GM12878 (cell line): ENCODE results near the gene DMXL2. TPM values are rescaled to one million over a fixed set of nuclear protein-coding genes. Genes with fewer than 3 reads are reported as not detected.

ENCODE experiments used
- ATAC-seq: fragments of 200-7000 bp; cut with Tn5 transposase; 3 replicates; pipeline ENCODE4 v1.9.1; 2020; ENCODE audit warnings: mild to moderate bottlenecking, moderate library complexity
- BruUV-seq: library from RNA; stranded (reverse); fragments of 400-500 nt; replicated peaks from 2 replicates; lab custom pipeline; 2021; lab: Mats Ljungman, UMichigan
- CTCF ChIA-PET: fragments of 300-600 bp; sonication (Branson Sonifier 250); formaldehyde crosslinking; extraction: SDS; loops from one replicate; lab custom pipeline; 2021; ENCODE audit warnings: inconsistent platforms; lab: Yijun Ruan, JAX
- POLR2A ChIA-PET: fragments of 350-600 bp; formaldehyde crosslinking; extraction: SDS; loops from one replicate; lab custom pipeline; 2021; ENCODE audit warnings: inconsistent platforms; lab: Charles Lee
- RAD21 ChIA-PET: fragments of 300-600 bp; sonication (Branson Sonifier 250); formaldehyde crosslinking; loops from one replicate; lab custom pipeline; 2023; ENCODE audit warnings: antibody characterized with exemption; ENCODE audit not compliant: unreplicated experiment; lab: Charles Lee
- SMC1A ChIA-PET: fragments of 300-600 bp; sonication (Branson Sonifier 250); formaldehyde crosslinking; loops from one replicate; lab custom pipeline; 2023; ENCODE audit not compliant: unreplicated experiment, uncharacterized antibody; lab: Charles Lee
- DNase-seq: peaks from one replicate; pipeline ENCODE4 v3.0.0-alpha.2; 2011; ENCODE audit warnings: low read depth, low spot score
- FAIRE-seq: peaks from 3 replicates; lab custom pipeline; 2011; peaks lifted over from hg19 to GRCh38; lab: Jason Lieb, UNC
- H2AFZ ChIP-seq: 2 replicates; pipeline ENCODE4 v1.6.0; 2011; ENCODE audit warnings: low read depth, low read length, control low read depth; ENCODE audit not compliant: control insufficient read depth
- H3K27ac ChIP-seq: 2 replicates; pipeline ENCODE4 v1.5.1; 2011; ENCODE audit warnings: control low read depth; ENCODE audit not compliant: control insufficient read depth, insufficient read depth
- H3K27me3 ChIP-seq, 2 experiments: replicated peaks in 1 of 2; 2 replicates each; pipeline versions ENCODE4 v1.6.0 to v1.6.1; 2011; ENCODE audit warnings: low read length in 1 of 2; ENCODE audit not compliant: control insufficient read depth in 2 of 2, insufficient read depth in 2 of 2
- H3K36me3 ChIP-seq, 2 experiments: 2 replicates each; pipeline ENCODE4 v1.5.1; 2011; ENCODE audit warnings: low read length in 1 of 2; ENCODE audit not compliant: control insufficient read depth in 2 of 2, insufficient read depth in 2 of 2
- H3K4me1 ChIP-seq: 2 replicates; pipeline ENCODE4 v1.6.1; 2011; ENCODE audit warnings: mild to moderate bottlenecking, low read length, moderate library complexity, mixed read lengths; ENCODE audit not compliant: control insufficient read depth, insufficient read depth
- H3K4me2 ChIP-seq: 2 replicates; pipeline ENCODE4 v1.6.0; 2011; ENCODE audit warnings: control low read depth; ENCODE audit not compliant: control insufficient read depth, insufficient read depth
- H3K4me3 ChIP-seq: fragments of 200-600 bp; sonication (generic); 2 replicates; pipeline ENCODE4 v1.5.1; 2016
- H3K79me2 ChIP-seq: 2 replicates; pipeline ENCODE4 v1.6.0; 2011; ENCODE audit warnings: low read length; ENCODE audit not compliant: control insufficient read depth, insufficient read depth
- H3K9ac ChIP-seq: 2 replicates; pipeline ENCODE4 v1.8.0; 2011; ENCODE audit warnings: low read length, control low read depth, mixed read lengths; ENCODE audit not compliant: control insufficient read depth, insufficient read depth
- H3K9me3 ChIP-seq: replicated peaks from 3 replicates; pipeline ENCODE4 v1.5.1; 2011; ENCODE audit warnings: mild to moderate bottlenecking, low read length; ENCODE audit not compliant: control insufficient read depth, insufficient read depth
- H4K20me1 ChIP-seq: 2 replicates; pipeline ENCODE4 v1.6.0; 2011; ENCODE audit not compliant: control insufficient read depth, insufficient read depth
- DPF2 ChIP-seq: fragments of 450-650 bp; IDR thresholded peaks from 2 replicates; pipeline ENCODE4 v1.6.1; 2017; ENCODE audit warnings: mild to moderate bottlenecking
- ESRRA ChIP-seq: IDR thresholded peaks from 2 replicates; pipeline ENCODE4 v1.6.1; 2012; ENCODE audit warnings: mild to moderate bottlenecking, low read length, improper control_type of control experiment
- MXI1 ChIP-seq: fragments of 150-350 bp; IDR thresholded peaks from 2 replicates; pipeline ENCODE4 v1.6.1; 2011; ENCODE audit warnings: low read depth, mild to moderate bottlenecking, inconsistent platforms, low read length, improper control_type of control experiment
- SIN3A ChIP-seq: IDR thresholded peaks from 2 replicates; pipeline ENCODE4 v1.6.1; 2012; ENCODE audit warnings: low read depth, low read length, improper control_type of control experiment
- TCF3 ChIP-seq: IDR thresholded peaks from 2 replicates; pipeline ENCODE4 v1.6.1; 2012; ENCODE audit warnings: low read depth, mild to moderate bottlenecking, low read length, borderline replicate concordance; ENCODE audit not compliant: insufficient read depth
- WGBS: methylation state at CpG from one replicate; pipeline ENCODE4 v1.1.6; 2016; ENCODE audit warnings: low lambda C conversion rate; ENCODE audit not compliant: insufficient replicate concordance, insufficient coverage; ENCODE audit errors: missing lambda C conversion rate; 5-methylcytosine and 5-hydroxymethylcytosine counted together
- in situ Hi-C: fragments of 300-500 bp; cut with MboI; formaldehyde crosslinking; loops from 9 replicates; pipeline ENCODE4 v1.14.3; 2018; ENCODE audit warnings: mixed read lengths
- intact Hi-C: fragments of 100-400 bp; cut with micrococcal nuclease; formaldehyde crosslinking; loops from one replicate; pipeline ENCODE4 v1.14.2; 2022; ENCODE audit not compliant: unreplicated experiment
- polyA plus RNA-seq, 11 experiments: library from polyadenylated mRNA; depleted of rRNA in 4 of 11; unstranded in 6 of 11; stranded (reverse) in 5 of 11; fragments of >200 nt; fragmentation: Nextera tagmentation in 4 of 11; fragmentation: Illumina TruSeq in 1 of 11; extraction: Ambion mirVana in 4 of 11; extraction: Trizol in 1 of 11; gene quantifications; 1 replicate in 1 of 11; 2 replicates in 10 of 11; pipeline versions ENCODE4 v1.2.1 to v1.2.3, GENCODE V29; 2011 to 2016; ENCODE audit warnings: inconsistent platforms in 2 of 11, missing spikeins in 2 of 11, low read depth in 1 of 11
- total RNA-seq, 4 experiments: library from RNA; depleted of rRNA in 3 of 4; stranded (reverse); fragments of >200 nt in 3 of 4; fragmentation: Illumina TruSeq in 1 of 4; extraction: Trizol in 1 of 4; gene quantifications; 2 replicates each; pipeline versions ENCODE4 v1.2.1 to v1.2.3, GENCODE V29; 2013 to 2021
- TF ChIP-seq, protein P1 (sequence below): fragments of 150-350 bp; IDR thresholded peaks from 2 replicates; pipeline ENCODE4 v1.6.1; 2016; ENCODE audit warnings: low read depth, low read length
- TF ChIP-seq, protein P2 (sequence below): fragments of 450-650 bp; IDR thresholded peaks from 2 replicates; pipeline ENCODE4 v1.6.1; 2017; ENCODE audit warnings: mild to moderate bottlenecking
- TF ChIP-seq, protein P3 (sequence below): IDR thresholded peaks from 2 replicates; pipeline ENCODE4 v1.6.1; 2011; ENCODE audit warnings: low read depth, low read length, improper control_type of control experiment, borderline replicate concordance
- TF ChIP-seq, protein P4 (sequence below): fragments of 450-650 bp; formaldehyde crosslinking; IDR thresholded peaks from 2 replicates; pipeline ENCODE4 v1.5.0; 2022; ENCODE audit warnings: mild to moderate bottlenecking, missing genetic modification characterization

The DMXL2 gene
- total and polyA plus RNA-seq, 10 of the 15 experiments (the other 5 are each of a cell fraction or from before 2014, with no cell fraction given) = 8.5 to 32.1 (median 22.0) TPM

DNA sequence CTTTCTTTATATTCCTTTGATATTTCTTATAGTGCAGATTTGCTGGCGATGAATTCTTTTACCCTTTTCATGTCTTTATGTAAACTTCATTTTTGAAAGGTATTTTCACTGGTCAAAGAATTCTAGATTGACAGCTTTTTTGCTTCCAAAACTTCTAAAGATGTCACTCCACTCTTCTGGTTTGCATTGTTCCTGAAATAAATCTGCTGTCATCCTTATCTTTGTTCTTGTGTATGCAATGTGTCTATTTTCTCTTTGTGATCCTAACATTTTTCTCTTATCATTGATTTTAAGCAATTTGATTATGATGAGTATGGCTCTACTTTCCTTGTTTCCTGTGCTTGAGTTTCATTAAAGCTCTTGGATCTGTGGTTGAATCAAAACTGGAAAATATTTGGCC is 177.8 kb downstream of the DMXL2 start (continued):
- no peak for TF ChIP-seq MXI1
- TF ChIP-seq, protein P1, sequence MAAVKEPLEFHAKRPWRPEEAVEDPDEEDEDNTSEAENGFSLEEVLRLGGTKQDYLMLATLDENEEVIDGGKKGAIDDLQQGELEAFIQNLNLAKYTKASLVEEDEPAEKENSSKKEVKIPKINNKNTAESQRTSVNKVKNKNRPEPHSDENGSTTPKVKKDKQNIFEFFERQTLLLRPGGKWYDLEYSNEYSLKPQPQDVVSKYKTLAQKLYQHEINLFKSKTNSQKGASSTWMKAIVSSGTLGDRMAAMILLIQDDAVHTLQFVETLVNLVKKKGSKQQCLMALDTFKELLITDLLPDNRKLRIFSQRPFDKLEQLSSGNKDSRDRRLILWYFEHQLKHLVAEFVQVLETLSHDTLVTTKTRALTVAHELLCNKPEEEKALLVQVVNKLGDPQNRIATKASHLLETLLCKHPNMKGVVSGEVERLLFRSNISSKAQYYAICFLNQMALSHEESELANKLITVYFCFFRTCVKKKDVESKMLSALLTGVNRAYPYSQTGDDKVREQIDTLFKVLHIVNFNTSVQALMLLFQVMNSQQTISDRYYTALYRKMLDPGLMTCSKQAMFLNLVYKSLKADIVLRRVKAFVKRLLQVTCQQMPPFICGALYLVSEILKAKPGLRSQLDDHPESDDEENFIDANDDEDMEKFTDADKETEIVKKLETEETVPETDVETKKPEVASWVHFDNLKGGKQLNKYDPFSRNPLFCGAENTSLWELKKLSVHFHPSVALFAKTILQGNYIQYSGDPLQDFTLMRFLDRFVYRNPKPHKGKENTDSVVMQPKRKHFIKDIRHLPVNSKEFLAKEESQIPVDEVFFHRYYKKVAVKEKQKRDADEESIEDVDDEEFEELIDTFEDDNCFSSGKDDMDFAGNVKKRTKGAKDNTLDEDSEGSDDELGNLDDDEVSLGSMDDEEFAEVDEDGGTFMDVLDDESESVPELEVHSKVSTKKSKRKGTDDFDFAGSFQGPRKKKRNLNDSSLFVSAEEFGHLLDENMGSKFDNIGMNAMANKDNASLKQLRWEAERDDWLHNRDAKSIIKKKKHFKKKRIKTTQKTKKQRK = no peak
- TF ChIP-seq, protein P2, sequence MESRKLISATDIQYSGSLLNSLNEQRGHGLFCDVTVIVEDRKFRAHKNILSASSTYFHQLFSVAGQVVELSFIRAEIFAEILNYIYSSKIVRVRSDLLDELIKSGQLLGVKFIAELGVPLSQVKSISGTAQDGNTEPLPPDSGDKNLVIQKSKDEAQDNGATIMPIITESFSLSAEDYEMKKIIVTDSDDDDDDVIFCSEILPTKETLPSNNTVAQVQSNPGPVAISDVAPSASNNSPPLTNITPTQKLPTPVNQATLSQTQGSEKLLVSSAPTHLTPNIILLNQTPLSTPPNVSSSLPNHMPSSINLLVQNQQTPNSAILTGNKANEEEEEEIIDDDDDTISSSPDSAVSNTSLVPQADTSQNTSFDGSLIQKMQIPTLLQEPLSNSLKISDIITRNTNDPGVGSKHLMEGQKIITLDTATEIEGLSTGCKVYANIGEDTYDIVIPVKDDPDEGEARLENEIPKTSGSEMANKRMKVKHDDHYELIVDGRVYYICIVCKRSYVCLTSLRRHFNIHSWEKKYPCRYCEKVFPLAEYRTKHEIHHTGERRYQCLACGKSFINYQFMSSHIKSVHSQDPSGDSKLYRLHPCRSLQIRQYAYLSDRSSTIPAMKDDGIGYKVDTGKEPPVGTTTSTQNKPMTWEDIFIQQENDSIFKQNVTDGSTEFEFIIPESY = no peak
- no peak for TF ChIP-seq ESRRA

DNA sequence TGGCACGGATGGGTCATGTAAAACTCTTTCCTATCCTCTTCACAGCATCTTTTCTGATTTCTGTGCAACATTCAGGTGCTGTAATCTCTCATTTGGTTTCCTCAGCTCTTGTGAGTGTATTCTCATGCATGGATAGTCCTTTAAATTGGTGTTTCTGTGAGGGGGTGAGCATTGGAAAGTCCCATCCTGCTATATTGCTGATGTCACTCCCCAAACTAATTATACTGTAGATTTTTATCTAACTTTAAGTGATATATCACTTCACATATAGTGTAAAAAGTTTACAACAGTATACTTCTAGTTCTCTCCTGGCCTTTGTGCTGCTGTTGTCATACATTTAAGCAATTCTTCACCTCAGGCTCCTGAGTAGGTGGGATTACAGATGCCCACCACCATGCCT is 178.5 kb downstream of the DMXL2 start:
- FAIRE-seq (no peak), DNase-seq (no peak), ATAC-seq (peak; percentile 76)
- CTCF ChIA-PET = no interaction called here
- BruUV-seq = no TSS peak
- no peak overlapping the region for H3K4me2 ChIP-seq
- no peaks in the 10 kb centered on the region for H3K36me3 ChIP-seq
- H3K27ac ChIP-seq = no peak overlapping the region
- H4K20me1 ChIP-seq = no peaks in the 10 kb centered on the region
- H2AFZ ChIP-seq = no peak overlapping the region
- H3K4me1 ChIP-seq = no peaks in the 10 kb centered on the region
- RAD21 ChIA-PET = no interaction called here
- no peaks in the 10 kb centered on the region; the same call in 2 of the 3 replicates for H3K9me3 ChIP-seq
- SMC1A ChIA-PET = no interaction called here
- no peaks in the 10 kb centered on the region for H3K79me2 ChIP-seq
- 100% methylated on average over 1 of the region's 1 CpG for WGBS
- H3K9ac ChIP-seq = no peak overlapping the region
- in situ Hi-C loops (no loop called here), intact Hi-C loops (no loop called here)
- no peak overlapping the region for H3K4me3 ChIP-seq
- POLR2A ChIA-PET = no interaction called here
- H3K27me3 ChIP-seq = no peaks in the 10 kb centered on the region
- TF ChIP-seq SIN3A = no peak
- TF ChIP-seq DPF2 = peak; percentile 38; the same call in 1 of the 2 replicates
- TF ChIP-seq, protein P3, sequence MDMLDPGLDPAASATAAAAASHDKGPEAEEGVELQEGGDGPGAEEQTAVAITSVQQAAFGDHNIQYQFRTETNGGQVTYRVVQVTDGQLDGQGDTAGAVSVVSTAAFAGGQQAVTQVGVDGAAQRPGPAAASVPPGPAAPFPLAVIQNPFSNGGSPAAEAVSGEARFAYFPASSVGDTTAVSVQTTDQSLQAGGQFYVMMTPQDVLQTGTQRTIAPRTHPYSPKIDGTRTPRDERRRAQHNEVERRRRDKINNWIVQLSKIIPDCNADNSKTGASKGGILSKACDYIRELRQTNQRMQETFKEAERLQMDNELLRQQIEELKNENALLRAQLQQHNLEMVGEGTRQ = no peak
- no peak for TF ChIP-seq TCF3
- TF ChIP-seq, protein P4, sequence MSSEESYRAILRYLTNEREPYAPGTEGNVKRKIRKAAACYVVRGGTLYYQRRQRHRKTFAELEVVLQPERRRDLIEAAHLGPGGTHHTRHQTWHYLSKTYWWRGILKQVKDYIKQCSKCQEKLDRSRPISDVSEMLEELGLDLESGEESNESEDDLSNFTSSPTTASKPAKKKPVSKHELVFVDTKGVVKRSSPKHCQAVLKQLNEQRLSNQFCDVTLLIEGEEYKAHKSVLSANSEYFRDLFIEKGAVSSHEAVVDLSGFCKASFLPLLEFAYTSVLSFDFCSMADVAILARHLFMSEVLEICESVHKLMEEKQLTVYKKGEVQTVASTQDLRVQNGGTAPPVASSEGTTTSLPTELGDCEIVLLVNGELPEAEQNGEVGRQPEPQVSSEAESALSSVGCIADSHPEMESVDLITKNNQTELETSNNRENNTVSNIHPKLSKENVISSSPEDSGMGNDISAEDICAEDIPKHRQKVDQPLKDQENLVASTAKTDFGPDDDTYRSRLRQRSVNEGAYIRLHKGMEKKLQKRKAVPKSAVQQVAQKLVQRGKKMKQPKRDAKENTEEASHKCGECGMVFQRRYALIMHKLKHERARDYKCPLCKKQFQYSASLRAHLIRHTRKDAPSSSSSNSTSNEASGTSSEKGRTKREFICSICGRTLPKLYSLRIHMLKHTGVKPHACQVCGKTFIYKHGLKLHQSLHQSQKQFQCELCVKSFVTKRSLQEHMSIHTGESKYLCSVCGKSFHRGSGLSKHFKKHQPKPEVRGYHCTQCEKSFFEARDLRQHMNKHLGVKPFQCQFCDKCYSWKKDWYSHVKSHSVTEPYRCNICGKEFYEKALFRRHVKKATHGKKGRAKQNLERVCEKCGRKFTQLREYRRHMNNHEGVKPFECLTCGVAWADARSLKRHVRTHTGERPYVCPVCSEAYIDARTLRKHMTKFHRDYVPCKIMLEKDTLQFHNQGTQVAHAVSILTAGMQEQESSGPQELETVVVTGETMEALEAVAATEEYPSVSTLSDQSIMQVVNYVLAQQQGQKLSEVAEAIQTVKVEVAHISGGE = no peak
